Panc1 (cell line): Measurements from ENCODE around the gene TPRG1. TPM values are rescaled to one million over a fixed set of nuclear protein-coding genes. Genes with fewer than 3 reads are reported as not detected.
"Not testable (repeated sequence)": the region's sequence is repeated elsewhere in the genome, so short reads cannot be mapped to it uniquely, and the experiment has no call there.

Source experiments
- ATAC-seq: fragments of 200-7000 bp; cut with Tn5 transposase; 2 replicates; pipeline ENCODE4 v1.9.1; 2020; ENCODE audit warnings: mild to moderate bottlenecking, moderate library complexity
- BruUV-seq: library from RNA; stranded (reverse); fragments of 400-500 nt; replicated peaks from 2 replicates; lab custom pipeline; 2021; lab: Mats Ljungman, UMichigan
- CTCF ChIA-PET: fragments of 300-600 bp; sonication (Branson Sonifier 250); formaldehyde crosslinking; loops from one replicate; lab custom pipeline; 2022; ENCODE audit warnings: antibody characterized with exemption; lab: Charles Lee
- POLR2A ChIA-PET: fragments of 300-600 bp; sonication (Branson Sonifier 250); formaldehyde crosslinking; loops from one replicate; lab custom pipeline; 2022; ENCODE audit warnings: antibody characterized with exemption; lab: Charles Lee
- DNase-seq: peaks from one replicate; pipeline ENCODE4 v3.0.0-alpha.2; 2010; ENCODE audit warnings: low read depth, low spot score
- H3K27ac ChIP-seq: 2 replicates; pipeline ENCODE4 v1.5.1; 2011; ENCODE audit warnings: mild to moderate bottlenecking, low read length, inconsistent platforms
- H3K27me3 ChIP-seq: fragments of 200-500 bp; sonication (Bioruptor generic); 2 replicates; pipeline ENCODE4 v1.6.0; 2014; ENCODE audit warnings: low read length, inconsistent platforms; ENCODE audit not compliant: control insufficient read depth, insufficient read depth
- H3K36me3 ChIP-seq: fragments of 200-500 bp; sonication (Bioruptor generic); 2 replicates; pipeline ENCODE4 v1.5.1; 2014; ENCODE audit warnings: inconsistent platforms, mild to moderate bottlenecking, low read length, moderate library complexity; ENCODE audit not compliant: control insufficient read depth, insufficient read depth
- H3K4me1 ChIP-seq: 2 replicates; pipeline ENCODE4 v1.5.1; 2011; ENCODE audit warnings: inconsistent platforms, mild to moderate bottlenecking, low read length, moderate library complexity; ENCODE audit not compliant: control insufficient read depth, insufficient read depth
- H3K4me3 ChIP-seq, 2 experiments: 2 replicates each; pipeline ENCODE4 v1.5.1; 2011 to 2012; ENCODE audit warnings: low read depth in 2 of 2, low read length in 2 of 2, mild to moderate bottlenecking in 2 of 2, inconsistent platforms in 1 of 2, moderate library complexity in 1 of 2
- H3K9me3 ChIP-seq: fragments of 200-500 bp; sonication (Bioruptor generic); 2 replicates; pipeline ENCODE4 v1.5.1; 2014; ENCODE audit warnings: low read depth, mild to moderate bottlenecking, inconsistent platforms, low read length, moderate library complexity; ENCODE audit not compliant: control insufficient read depth, insufficient read depth
- CTCF ChIP-seq: fragments of 450-650 bp; IDR thresholded peaks from 2 replicates; pipeline ENCODE4 v1.5.1; 2017; ENCODE audit warnings: mild to moderate bottlenecking
- POLR2AphosphoS5 ChIP-seq: IDR thresholded peaks from 2 replicates; pipeline ENCODE4 v1.6.1; 2012; ENCODE audit warnings: mild to moderate bottlenecking, low read depth, low read length, moderate library complexity
- REST ChIP-seq, 2 experiments: IDR thresholded peaks; 2 replicates each; pipeline ENCODE4 v1.6.1; 2011 to 2012; ENCODE audit warnings: low read depth in 2 of 2, control low read depth in 1 of 2, low read length in 1 of 2, mild to moderate bottlenecking in 1 of 2, moderate library complexity in 1 of 2; ENCODE audit not compliant: insufficient read depth in 1 of 2
- SIN3A ChIP-seq: IDR thresholded peaks from 2 replicates; pipeline ENCODE4 v1.6.1; 2012; ENCODE audit warnings: low read depth, mild to moderate bottlenecking, low read length, moderate library complexity, borderline replicate concordance; ENCODE audit not compliant: insufficient read depth
- TCF7L2 ChIP-seq: IDR thresholded peaks from 2 replicates; pipeline ENCODE4 v1.6.1; 2011; ENCODE audit warnings: mild to moderate bottlenecking, low read depth, low read length, inconsistent platforms
- in situ Hi-C: cut with HindIII; loops from 2 replicates; pipeline ENCODE4 v1.10.0; 2016; ENCODE audit warnings: low sequenced_read_pairs, low pct_unique_long_range_greater_than_20kb
- intact Hi-C: fragments of 100-400 bp; cut with micrococcal nuclease; formaldehyde crosslinking; loops from one replicate; pipeline ENCODE4 v1.10.0; 2022; ENCODE audit not compliant: unreplicated experiment
- total RNA-seq: library from RNA; stranded (reverse); gene quantifications from one replicate; pipeline ENCODE4 v1.2.1, GENCODE V29; 2021; ENCODE audit not compliant: unreplicated experiment

The TPRG1 gene
- total RNA-seq, 1 experiment from 2014 or later: not detected

GRCh38 chr3:189324538-189325138 is 152.9 kb downstream of the TPRG1 start:
- TF ChIP-seq SIN3A: no peak
- TF ChIP-seq POLR2AphosphoS5: peak; percentile 97
- TF ChIP-seq TCF7L2: peak; percentile 97
- no peak for TF ChIP-seq CTCF
- no peak for TF ChIP-seq REST (IDR thresholded peaks at IDR 0.05; ENCODE audit: insufficient read depth in 1 of 2, low read depth in 2 of 2, low read length in 1 of 2)

GRCh38 chr3:189325454-189325853 is 153.7 kb downstream of the TPRG1 start:
- no peak for TF ChIP-seq CTCF
- intact Hi-C loops (no loop called here), in situ Hi-C loops (no loop called here)
- BruUV-seq: no TSS peak
- H3K27me3 ChIP-seq: no peaks in the 10 kb centered on the region
- no peak overlapping the region for H3K4me3 ChIP-seq
- DNase-seq: no peak
- H3K36me3 ChIP-seq: no peaks in the 10 kb centered on the region
- POLR2A ChIA-PET: interaction anchor here (0.6 kb wide), 1 partner anchor 33 kb away, joined by 13 read pairs; no protein-coding TSS in a partner anchor
- CTCF ChIA-PET: no interaction called here
- ATAC-seq: no peak; the same call in 1 of the 2 replicates
- H3K4me1 ChIP-seq: peaks cover 19% of the 10 kb centered on the region
- H3K9me3 ChIP-seq: 0 out of 2 replicates have a peak, but pooled peaks cover 4% of the 10 kb centered on the region
- peak overlapping the region; percentile 36 for H3K27ac ChIP-seq

More at GRCh38 chr3:189324538-189325138, 152.9 kb downstream of the TPRG1 start:
- peak; percentile 99 for DNase-seq
- POLR2A ChIA-PET: no interaction called here
- H3K4me1 ChIP-seq: peaks cover 19% of the 10 kb centered on the region
- H3K9me3 ChIP-seq: 0 out of 2 replicates have a peak, but pooled peaks cover 4% of the 10 kb centered on the region
- BruUV-seq: no TSS peak
- peak overlapping the region; percentile 56 for H3K27ac ChIP-seq
- intact Hi-C loops: no loop called here
- H3K4me3 ChIP-seq: no peak overlapping the region
- in situ Hi-C loops: no loop called here
- H3K36me3 ChIP-seq: no peaks in the 10 kb centered on the region
- peak; percentile 100 for ATAC-seq
- H3K27me3 ChIP-seq: no peaks in the 10 kb centered on the region
- CTCF ChIA-PET: no interaction called here

GRCh38 chr3:189329630-189330029 is 157.9 kb downstream of the TPRG1 start:
- BruUV-seq, intact Hi-C loops, in situ Hi-C loops, H3K36me3 ChIP-seq, H3K4me3 ChIP-seq, CTCF ChIA-PET, H3K4me1 ChIP-seq, ATAC-seq, DNase-seq, H3K9me3 ChIP-seq, H3K27me3 ChIP-seq, H3K27ac ChIP-seq: not testable (repeated sequence)
- POLR2A ChIA-PET: interaction anchor here (0.6 kb wide), 1 partner anchor 9 kb away, joined by 3 read pairs; no protein-coding TSS in a partner anchor
